ENCODE data around the gene ANO4.

The ANO4 gene

DNA sequence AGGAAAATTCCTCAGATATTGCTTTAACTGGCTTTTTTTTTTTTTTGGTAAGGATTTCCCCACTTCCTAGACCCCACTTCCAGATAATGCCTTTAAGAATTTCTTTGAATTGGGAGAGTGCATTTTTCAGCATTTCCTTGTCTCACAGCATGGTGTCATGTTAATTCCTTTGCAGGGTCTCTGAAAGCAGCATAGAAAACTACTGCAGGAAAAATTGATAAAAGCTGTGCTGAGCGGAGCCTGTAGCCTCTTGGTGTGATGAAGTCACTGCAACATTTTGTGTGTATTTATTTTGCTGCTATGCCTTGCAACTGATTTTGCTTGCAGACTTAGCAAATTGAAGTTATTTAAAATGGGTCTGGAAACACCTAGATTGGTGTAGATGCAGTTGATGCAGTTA is 2.7 kb downstream of the ANO4 start:
- no peaks in the 10 kb centered on the region for H3K9me3 Mint-ChIP-seq
- H3K27ac Mint-ChIP-seq: no peak overlapping the region
- no peak overlapping the region for H3K4me3 Mint-ChIP-seq
- peaks cover 10% of the 10 kb centered on the region for H3K27me3 Mint-ChIP-seq
- no peaks in the 10 kb centered on the region for H3K4me1 Mint-ChIP-seq
- H3K36me3 Mint-ChIP-seq: no peaks in the 10 kb centered on the region

DNA sequence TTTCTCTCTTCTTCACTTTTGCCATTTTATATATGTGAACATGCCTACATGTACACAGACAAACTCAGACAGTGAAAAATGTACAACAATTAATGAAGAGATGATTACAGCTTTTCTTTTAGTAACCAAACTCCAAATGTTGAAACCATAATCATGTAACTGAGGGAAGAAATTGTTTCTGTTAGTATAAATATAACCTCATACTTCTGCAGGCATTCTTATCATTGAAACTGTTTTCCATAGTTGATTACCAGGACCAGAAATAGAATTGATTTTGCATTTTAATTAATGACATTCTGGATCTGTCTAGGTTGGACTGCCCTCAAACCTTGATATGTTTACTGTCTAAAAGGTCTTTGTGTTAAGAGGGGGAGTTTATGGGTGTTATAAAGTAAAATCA is 3.2 kb downstream of the ANO4 start:
- Mint-ChIP-seq H3K4me3 (no peak overlapping the region), H3K9me3 (no peaks in the 10 kb centered on the region), H3K27me3 (peaks cover 10% of the 10 kb centered on the region), H3K36me3 (no peaks in the 10 kb centered on the region), H3K4me1 (no peaks in the 10 kb centered on the region), H3K27ac (no peak overlapping the region)

DNA sequence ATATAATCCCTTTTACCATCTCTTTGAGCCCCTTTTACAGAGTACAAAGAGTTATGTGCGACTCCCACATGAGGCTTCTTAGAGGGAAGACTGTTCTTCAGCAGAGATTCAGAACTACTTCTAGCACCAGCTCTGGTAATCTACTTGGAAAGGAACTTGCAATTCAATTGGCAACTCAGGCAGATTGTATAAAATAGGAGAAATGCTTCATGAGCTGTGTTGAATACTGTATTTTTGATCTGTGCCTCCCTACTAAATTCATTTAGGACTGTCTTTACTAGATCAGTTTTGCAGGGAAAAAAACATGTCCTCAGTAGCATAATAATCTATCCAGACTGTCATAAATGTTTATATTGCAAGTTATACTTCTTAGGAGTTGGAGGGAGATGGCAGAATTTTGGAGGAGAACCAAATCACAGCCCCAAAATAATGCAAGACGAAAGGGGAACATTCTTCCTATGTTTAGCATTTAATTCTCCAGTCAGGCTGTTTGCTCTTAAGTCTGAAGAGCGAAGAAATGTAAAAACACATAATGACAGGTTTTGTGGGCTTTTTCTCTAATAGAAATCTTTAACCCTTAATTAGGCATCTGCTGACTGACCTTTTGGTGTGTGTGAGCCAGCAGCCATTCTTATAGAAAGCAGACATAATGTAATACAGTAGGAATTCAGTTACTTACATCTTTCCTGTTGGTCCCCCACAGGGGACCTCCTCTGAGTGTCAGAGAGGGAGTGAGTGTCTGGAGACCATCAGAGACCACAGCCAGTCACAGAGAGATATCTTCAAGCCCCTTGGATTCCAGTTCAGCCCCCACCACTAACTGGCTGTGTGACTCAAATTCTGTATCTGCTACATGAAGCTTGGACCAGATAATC is 3.9 kb downstream of the ANO4 start:
- H3K27ac Mint-ChIP-seq: no peak overlapping the region
- H3K36me3 Mint-ChIP-seq: no peaks in the 10 kb centered on the region
- no peaks in the 10 kb centered on the region for H3K9me3 Mint-ChIP-seq
- H3K4me1 Mint-ChIP-seq: no peaks in the 10 kb centered on the region
- no peak overlapping the region for H3K4me3 Mint-ChIP-seq
- peaks cover 10% of the 10 kb centered on the region for H3K27me3 Mint-ChIP-seq

DNA sequence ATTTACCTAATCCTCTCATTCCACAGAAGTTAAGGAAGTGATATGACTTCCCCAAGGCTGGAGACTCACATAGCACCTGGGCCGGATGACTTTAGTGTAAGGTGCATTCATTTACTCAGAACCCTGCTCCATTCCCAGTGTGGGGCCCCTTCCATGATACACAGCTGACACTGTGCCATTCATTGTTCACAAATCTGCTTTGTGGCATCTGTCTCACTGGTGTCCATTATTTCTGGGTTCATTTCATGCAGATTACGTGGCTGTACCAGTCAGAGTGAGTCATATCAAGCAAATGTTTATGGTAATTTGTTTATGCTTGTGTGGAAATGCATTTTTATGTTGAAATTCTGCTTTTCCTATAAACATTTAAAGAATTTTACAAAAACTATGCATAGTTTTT is 5.2 kb downstream of the ANO4 start:
- H3K36me3 Mint-ChIP-seq: no peaks in the 10 kb centered on the region
- peaks cover 8% of the 10 kb centered on the region for H3K27me3 Mint-ChIP-seq
- no peak overlapping the region for H3K27ac Mint-ChIP-seq
- H3K4me1 Mint-ChIP-seq: no peaks in the 10 kb centered on the region
- H3K4me3 Mint-ChIP-seq: no peak overlapping the region
- no peaks in the 10 kb centered on the region for H3K9me3 Mint-ChIP-seq

DNA sequence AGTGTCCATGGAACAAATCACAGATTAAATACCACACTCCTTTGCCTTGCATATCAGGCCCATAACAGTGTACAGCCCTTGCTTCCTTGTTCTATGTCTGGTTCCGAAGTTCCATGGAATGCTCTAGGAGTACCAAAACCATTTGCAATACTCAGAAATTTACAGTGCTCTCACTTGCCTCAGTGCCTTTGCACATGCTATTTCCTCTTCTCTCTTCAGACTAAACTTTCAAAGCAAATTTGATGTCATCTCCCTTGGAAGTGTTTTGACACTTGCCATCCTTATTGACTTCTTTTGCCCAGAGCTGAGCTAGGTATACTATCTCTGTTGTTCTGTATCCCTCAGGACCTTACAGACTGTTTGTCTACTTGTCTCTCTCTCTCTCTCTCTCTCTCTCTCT is 6.1 kb downstream of the ANO4 start:
- peaks cover 2% of the 10 kb centered on the region for H3K27me3 Mint-ChIP-seq
- no peak overlapping the region for H3K4me3 Mint-ChIP-seq
- H3K4me1 Mint-ChIP-seq: no peaks in the 10 kb centered on the region
- H3K27ac Mint-ChIP-seq: no peak overlapping the region
- H3K9me3 Mint-ChIP-seq: no peaks in the 10 kb centered on the region
- no peaks in the 10 kb centered on the region for H3K36me3 Mint-ChIP-seq

DNA sequence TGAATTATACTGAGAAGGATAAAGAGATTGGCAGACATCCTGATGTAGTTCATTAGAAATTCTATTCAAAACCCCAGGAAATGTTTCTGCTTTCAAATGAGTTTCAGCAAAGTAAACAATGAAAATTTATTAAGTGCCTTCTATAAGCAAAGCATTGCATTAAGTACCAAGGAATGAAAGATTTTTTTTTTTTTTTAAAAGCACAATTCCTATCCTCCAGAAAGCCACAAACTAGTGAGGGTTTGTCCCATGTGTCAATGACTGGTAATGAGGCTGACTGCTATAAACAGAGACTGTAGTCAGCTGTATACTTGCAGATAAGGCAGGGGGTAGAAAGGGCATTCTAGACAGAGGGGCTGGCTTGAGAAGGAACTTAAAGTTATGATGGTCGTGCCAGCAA is 6.7 kb downstream of the ANO4 start:
- Mint-ChIP-seq H3K4me3 (no peak overlapping the region), H3K36me3 (no peaks in the 10 kb centered on the region), H3K4me1 (no peaks in the 10 kb centered on the region), H3K9me3 (no peaks in the 10 kb centered on the region), H3K27ac (no peak overlapping the region), H3K27me3 (peaks cover 2% of the 10 kb centered on the region)

DNA sequence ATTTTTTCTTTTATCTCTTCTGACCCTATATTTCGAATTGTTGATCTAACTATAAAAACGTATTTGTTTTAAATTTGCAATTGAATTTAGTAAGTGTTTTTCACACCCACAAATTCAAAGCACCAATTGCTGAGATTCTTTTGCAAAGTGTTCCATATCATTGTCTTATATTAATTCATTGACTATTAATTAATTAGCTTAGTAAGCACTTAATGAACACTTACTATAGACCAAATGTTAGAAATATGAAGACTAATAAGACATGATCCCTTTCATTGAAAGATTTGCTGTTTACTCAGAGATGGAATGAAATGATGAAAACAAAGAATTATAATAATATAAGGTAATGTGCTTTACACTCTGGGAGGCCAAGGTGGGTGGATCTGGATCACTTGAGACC is 14.2 kb downstream of the ANO4 start:
- H3K27ac Mint-ChIP-seq: no peak overlapping the region
- H3K9me3 Mint-ChIP-seq: peaks cover 11% of the 10 kb centered on the region

DNA sequence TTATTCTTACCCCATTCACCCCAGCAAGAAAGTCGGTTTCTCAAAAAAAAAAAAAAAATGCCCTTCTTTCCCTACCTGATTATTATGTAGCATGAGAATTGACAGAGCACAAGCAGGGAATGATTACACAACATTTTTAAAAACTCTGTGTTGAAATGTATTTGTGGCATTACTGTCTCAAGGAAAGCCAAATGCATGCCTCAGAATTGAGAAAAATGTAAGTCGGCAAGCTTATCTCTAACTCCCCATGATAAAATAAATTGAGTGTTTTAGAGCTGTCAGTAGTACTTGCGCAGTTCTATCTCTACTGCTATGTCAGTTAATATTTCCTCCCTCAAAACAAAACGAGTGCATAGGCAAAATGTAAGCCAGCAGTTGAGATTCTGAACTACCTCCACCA is 25.7 kb downstream of the ANO4 start:
- Mint-ChIP-seq H3K27me3 (no peaks in the 10 kb centered on the region), H3K9me3 (no peaks in the 10 kb centered on the region), H3K4me3 (no peak overlapping the region), H3K27ac (no peak overlapping the region), H3K4me1 (no peaks in the 10 kb centered on the region), H3K36me3 (no peaks in the 10 kb centered on the region)

More for the DNA sequence above, 14.2 kb downstream of the ANO4 start:
- H3K36me3 Mint-ChIP-seq: no peaks in the 10 kb centered on the region
- H3K4me1 Mint-ChIP-seq: no peaks in the 10 kb centered on the region
- no peaks in the 10 kb centered on the region for H3K27me3 Mint-ChIP-seq
- H3K4me3 Mint-ChIP-seq: no peak overlapping the region

DNA sequence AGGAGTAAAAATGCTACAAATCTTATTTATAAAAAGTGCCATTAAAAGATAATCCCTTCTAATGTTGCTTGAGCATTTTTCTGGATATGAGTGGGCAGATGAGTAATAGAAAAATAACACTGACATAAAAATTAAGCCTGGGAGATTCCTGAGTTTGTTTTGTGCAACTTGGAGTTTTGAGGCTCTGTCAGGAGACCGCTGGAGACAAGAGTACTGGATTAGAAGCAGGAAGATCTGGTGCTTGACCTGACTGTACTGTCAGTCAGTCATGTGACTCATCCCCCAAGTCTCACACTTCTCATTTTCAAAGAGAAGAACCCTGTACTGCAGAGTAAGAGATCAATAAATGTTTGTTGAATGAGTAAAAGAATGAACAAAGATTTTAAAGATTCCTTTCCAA is 29.4 kb downstream of the ANO4 start:
- no peak overlapping the region for H3K4me3 Mint-ChIP-seq
- H3K27me3 Mint-ChIP-seq: no peaks in the 10 kb centered on the region
- H3K27ac Mint-ChIP-seq: no peak overlapping the region
- H3K4me1 Mint-ChIP-seq: no peaks in the 10 kb centered on the region
- peaks cover 6% of the 10 kb centered on the region for H3K9me3 Mint-ChIP-seq
- H3K36me3 Mint-ChIP-seq: no peaks in the 10 kb centered on the region

DNA sequence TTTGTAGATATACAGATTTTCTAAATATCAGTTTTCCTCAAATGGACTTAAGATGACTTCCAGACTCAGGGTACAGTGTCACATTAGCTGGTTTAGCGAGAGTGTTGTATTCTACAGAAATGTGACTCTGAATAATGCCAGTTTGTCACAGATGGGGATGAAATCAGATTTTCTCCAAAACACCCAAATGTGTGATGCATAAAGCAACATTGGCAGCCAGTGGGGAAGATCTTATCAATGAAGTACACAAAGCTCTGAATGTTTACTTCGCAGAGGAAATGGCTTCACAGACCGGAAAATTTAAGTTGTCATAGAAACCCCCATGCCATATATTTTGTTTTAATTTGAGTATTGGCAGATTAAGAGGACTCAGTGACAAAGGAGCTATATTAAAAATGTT is 29.9 kb downstream of the ANO4 start:
- no peak overlapping the region for H3K4me3 Mint-ChIP-seq
- H3K4me1 Mint-ChIP-seq: no peaks in the 10 kb centered on the region
- no peaks in the 10 kb centered on the region for H3K27me3 Mint-ChIP-seq
- peaks cover 6% of the 10 kb centered on the region for H3K9me3 Mint-ChIP-seq
- no peaks in the 10 kb centered on the region for H3K36me3 Mint-ChIP-seq
- H3K27ac Mint-ChIP-seq: no peak overlapping the region

DNA sequence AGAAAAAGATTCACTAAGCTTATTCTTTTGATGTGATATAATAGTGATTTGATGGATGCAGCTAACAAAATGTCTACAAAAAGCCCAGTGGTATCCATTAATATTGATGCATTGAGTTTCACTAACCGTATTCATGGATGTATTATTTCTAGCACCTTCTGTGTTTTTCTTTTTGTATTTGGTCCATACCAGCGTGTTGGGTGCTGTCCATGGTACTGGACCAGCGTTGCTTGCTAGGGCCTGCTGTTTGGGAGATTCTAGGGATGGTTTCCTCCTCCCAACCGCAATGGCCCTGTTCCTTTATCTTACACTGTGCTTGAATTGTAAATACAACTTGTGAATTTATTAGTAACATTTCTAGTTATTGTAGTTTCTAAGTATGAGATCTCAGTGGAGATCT is 31.7 kb downstream of the ANO4 start:
- Mint-ChIP-seq H3K36me3 (no peaks in the 10 kb centered on the region), H3K27me3 (no peaks in the 10 kb centered on the region), H3K4me1 (no peaks in the 10 kb centered on the region), H3K9me3 (peaks cover 6% of the 10 kb centered on the region), H3K4me3 (no peak overlapping the region), H3K27ac (no peak overlapping the region)

DNA sequence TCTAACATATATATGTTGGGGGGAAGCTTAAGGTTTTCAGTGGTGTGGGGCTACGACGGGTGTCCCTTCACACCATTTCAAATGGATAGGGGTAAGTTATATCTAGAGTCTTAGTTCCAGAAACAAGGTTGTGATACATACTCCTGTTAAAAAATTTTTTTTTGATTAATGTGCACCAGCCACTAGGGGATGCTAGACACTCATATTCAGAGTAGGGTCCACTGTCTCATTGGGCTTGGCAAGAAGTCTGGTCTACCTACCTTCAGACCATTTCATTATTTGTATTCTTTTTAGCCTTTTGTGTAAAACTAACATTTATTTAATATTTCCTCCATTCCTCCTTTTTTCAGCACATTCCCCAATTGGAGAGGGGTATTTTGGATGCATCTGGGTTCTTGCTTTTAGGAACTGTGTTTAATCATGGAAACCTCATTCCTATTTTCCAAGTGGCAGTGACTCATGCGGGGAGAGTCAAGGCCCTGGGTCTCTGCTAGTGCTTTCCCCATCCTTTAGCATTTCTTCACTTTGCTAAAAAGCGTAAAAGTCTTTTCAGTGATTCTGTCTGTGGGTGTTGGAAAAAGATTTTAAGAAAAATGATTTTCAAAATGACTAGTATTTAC is 33.4 kb downstream of the ANO4 start:
- H3K4me3 Mint-ChIP-seq: no peak overlapping the region

DNA sequence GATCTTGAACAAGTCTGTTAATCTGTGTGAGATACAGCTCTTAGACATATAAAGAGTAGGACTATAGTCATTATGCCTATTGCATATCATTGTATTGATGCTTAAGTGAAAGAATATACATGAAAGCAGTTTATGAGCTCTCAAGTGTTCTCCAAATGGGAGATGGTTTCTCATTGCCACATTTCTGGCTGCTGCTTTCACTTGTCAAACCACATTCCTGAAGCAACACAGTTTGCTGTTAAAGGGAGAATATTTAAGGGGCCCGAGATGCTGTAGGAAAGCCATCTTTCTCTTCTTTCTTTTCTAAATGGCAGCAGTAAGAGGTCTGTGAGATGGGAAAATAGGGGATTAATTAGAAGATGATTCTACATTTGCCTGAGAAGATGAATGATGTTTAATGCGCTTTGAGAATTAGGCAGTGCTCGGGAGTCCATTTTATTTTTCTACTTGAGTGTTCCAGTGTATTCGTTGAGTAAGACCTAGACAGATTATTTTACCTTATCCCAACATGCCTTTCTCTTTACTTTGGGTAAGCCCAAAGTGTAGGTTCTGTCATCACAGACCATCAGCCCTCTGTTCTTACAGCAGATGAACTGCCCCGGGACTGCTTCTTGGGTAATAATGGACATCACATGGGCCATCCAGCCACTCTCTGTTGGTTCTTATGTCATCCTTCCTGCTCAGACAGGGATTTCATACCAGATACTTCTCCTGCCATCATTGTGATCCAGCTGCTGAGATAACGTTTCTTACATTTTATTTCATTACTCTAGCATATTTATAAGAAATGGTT is 35.6 kb downstream of the ANO4 start:
- Mint-ChIP-seq H3K4me1 (no peaks in the 10 kb centered on the region), H3K27ac (no peak overlapping the region), H3K27me3 (no peaks in the 10 kb centered on the region), H3K9me3 (peaks cover 6% of the 10 kb centered on the region), H3K36me3 (no peaks in the 10 kb centered on the region), H3K4me3 (no peak overlapping the region)

More for the DNA sequence above, 33.4 kb downstream of the ANO4 start:
- H3K36me3 Mint-ChIP-seq: no peaks in the 10 kb centered on the region
- H3K27me3 Mint-ChIP-seq: no peaks in the 10 kb centered on the region
- H3K9me3 Mint-ChIP-seq: peaks cover 6% of the 10 kb centered on the region
- no peak overlapping the region for H3K27ac Mint-ChIP-seq
- H3K4me1 Mint-ChIP-seq: no peaks in the 10 kb centered on the region

DNA sequence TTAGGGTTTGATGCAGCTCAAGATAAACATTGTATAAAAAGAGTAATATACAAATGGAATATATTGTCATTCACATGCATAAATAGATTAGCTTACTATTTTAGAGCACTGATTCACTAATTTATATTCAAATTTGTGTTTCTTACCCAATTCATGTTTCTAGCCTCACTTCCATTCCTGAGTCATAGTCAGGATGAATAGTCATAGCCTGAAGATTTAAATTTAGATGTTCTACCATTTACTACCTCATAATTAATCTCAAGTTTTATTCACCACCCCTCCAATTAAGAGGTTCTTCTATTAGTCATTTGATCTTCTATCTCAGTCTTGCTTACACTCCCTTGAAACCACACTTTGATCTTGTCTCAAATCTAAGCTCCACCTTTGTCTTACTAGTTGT is 38.7 kb downstream of the ANO4 start:
- no peak overlapping the region for H3K27ac Mint-ChIP-seq
- H3K9me3 Mint-ChIP-seq: no peaks in the 10 kb centered on the region
- H3K27me3 Mint-ChIP-seq: no peaks in the 10 kb centered on the region
- H3K4me3 Mint-ChIP-seq: no peak overlapping the region
- no peaks in the 10 kb centered on the region for H3K4me1 Mint-ChIP-seq
- H3K36me3 Mint-ChIP-seq: no peaks in the 10 kb centered on the region

DNA sequence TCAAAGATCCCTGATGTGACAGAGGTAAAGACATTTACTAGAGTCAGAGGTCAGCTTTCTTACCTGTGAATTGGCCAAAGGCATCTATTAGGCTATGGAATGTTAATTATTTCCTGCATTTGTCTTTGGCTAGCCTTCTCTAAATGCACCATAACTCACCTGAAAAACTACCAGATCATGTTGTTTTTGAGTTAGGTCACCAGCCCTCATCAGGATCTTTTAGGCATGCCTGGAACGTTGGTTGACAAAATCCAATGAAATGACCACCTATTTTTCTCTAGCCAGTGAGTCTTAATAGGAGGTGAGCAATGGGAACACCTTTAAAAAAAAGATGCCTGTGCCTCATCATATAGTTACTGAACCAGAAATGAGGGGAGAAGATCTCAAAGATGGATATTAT is 46.2 kb downstream of the ANO4 start:
- Mint-ChIP-seq H3K27ac (no peak overlapping the region), H3K27me3 (no peaks in the 10 kb centered on the region), H3K4me3 (no peak overlapping the region), H3K9me3 (no peaks in the 10 kb centered on the region), H3K4me1 (no peaks in the 10 kb centered on the region), H3K36me3 (no peaks in the 10 kb centered on the region)

DNA sequence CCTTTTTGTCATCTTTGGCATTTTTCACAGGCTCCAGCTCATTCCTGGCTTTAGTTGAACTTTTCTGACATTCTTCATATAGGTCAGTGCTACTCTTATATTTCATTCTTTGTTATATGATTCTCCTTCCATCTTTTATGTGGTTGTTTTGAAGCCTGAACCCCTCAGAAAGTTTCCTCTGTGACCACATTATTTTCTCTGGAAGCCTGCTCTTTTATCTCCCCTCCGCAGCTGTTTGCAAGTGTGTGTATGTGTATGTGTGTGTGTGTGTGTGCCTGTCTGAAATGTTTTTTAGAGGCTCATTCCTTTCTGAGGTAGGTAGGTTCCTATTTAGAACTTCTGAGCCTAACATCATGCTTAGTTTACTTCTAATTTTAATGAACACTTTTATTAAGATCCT is 47.6 kb downstream of the ANO4 start:
- Mint-ChIP-seq H3K9me3 (no peaks in the 10 kb centered on the region), H3K4me3 (no peak overlapping the region), H3K27me3 (no peaks in the 10 kb centered on the region), H3K4me1 (no peaks in the 10 kb centered on the region), H3K27ac (no peak overlapping the region), H3K36me3 (no peaks in the 10 kb centered on the region)
